HUES48 (cell line): ENCODE results near the gene RFLNA.

Experiments
- H3K27ac ChIP-seq: one replicate; pipeline ENCODE4 v1.7.0; 2013; ENCODE audit warnings: low read depth, low read length, inconsistent platforms
- H3K27me3 ChIP-seq: 2 replicates; pipeline ENCODE4 v1.6.1; 2013; ENCODE audit warnings: mild to moderate bottlenecking, low read length; ENCODE audit not compliant: control insufficient read depth, insufficient read depth
- H3K36me3 ChIP-seq: 2 replicates; pipeline ENCODE4 v1.6.1; 2013; ENCODE audit warnings: low read length; ENCODE audit not compliant: control insufficient read depth, insufficient read depth
- H3K4me1 ChIP-seq: 2 replicates; pipeline ENCODE4 v1.6.1; 2013; ENCODE audit warnings: mild to moderate bottlenecking, low read length; ENCODE audit not compliant: control insufficient read depth, insufficient read depth
- H3K4me3 ChIP-seq: 2 replicates; pipeline ENCODE4 v1.5.1; 2013; ENCODE audit warnings: mild to moderate bottlenecking, low read depth, low read length
- H3K9ac ChIP-seq: 2 replicates; pipeline ENCODE4 v1.6.1; 2013; ENCODE audit warnings: mild to moderate bottlenecking, low read depth, low read length, moderate library complexity
- H3K9me3 ChIP-seq: 2 replicates; pipeline ENCODE4 v1.6.1; 2013; ENCODE audit warnings: low read length; ENCODE audit not compliant: control insufficient read depth, insufficient read depth

RFLNA gene

DNA sequence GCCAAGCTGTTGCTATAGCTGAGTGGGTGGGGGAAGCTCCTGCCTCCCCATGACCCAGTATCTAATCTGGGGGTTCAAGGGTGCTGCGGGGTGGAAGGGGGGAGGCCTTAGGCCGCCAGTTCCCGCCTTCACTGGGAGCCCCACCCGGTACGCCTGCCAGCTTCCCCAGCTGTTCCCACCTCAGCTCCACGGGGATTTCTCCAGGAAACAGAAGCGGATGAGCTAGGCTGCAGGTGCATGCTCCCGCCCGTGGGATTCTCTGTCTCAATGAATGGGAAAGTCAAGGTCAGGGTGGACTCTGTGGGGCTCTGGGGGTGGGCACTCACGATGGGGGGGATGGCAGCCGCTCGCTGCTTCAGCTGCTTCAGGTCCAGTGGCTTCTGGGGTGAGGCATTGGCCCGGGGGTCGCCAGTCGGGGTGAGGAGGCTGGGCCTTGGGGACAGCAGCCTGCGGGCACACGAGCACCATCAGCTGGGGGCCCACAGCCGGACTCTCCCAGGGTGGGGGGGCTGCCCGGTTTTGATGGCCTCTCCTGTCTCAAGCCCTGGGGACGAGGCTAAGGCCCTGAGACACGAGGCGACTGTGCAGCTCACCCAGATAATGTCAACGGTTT lies 68.6 kb downstream of the RFLNA start:
- no peaks in the 10 kb centered on the region for H3K9me3 ChIP-seq
- no peak overlapping the region for H3K9ac ChIP-seq
- H3K27ac ChIP-seq: no peak overlapping the region
- H3K4me3 ChIP-seq: no peak overlapping the region
- no peaks in the 10 kb centered on the region for H3K4me1 ChIP-seq
- H3K27me3 ChIP-seq: no peaks in the 10 kb centered on the region
- H3K36me3 ChIP-seq: peaks cover 57% of the 10 kb centered on the region

DNA sequence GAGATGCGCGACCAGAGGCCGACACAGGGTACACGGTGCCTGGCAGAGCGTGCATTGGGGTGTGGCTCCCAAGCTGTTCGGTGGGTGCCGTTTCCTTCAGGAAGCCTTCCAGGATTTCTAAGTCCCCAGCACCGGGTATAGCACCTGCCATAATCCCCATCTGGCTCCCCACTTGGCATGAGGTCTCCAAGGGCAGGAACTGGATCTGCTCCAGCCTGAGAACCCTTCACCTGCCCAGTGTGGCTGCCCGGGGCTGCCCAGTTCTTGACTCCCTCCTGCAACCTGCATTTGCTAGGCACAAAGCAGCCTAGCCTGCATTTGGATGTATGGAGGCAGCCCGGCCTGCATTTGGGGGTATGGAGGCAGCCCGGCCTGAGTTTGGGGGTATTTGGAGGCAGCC lies 69.7 kb downstream of the RFLNA start:
- Histone ChIP-seq H3K4me1 (no peaks in the 10 kb centered on the region), H3K9ac (no peak overlapping the region), H3K9me3 (no peaks in the 10 kb centered on the region), H3K27me3 (no peaks in the 10 kb centered on the region), H3K4me3 (no peak overlapping the region), H3K36me3 (peaks cover 48% of the 10 kb centered on the region), H3K27ac (no peak overlapping the region)
